Neural progenitor cell (in vitro differentiated cells): Measurements from ENCODE around the gene GABBR1. TPM values are rescaled to one million over a fixed set of nuclear protein-coding genes. Genes with fewer than 3 reads are reported as not detected.

Experiments
- DNase-seq: peaks from one replicate; pipeline ENCODE4 v3.0.0-alpha.2; 2016; ENCODE audit warnings: low spot score
- H2AFZ ChIP-seq: fragments of 200-600 bp; sonication (generic); replicated peaks from 2 replicates; pipeline ENCODE4 v1.6.1; 2016; ENCODE audit warnings: antibody characterized with exemption
- H3F3A ChIP-seq: fragments of 200-600 bp; sonication (generic); 2 replicates; pipeline ENCODE4 v1.6.1; 2016; ENCODE audit warnings: antibody characterized with exemption, low read depth
- H3K27ac ChIP-seq: fragments of 200-600 bp; sonication (generic); 2 replicates; pipeline ENCODE4 v1.5.1; 2016; ENCODE audit warnings: mild to moderate bottlenecking
- H3K27me3 ChIP-seq: fragments of 200-600 bp; sonication (generic); 2 replicates; pipeline ENCODE4 v1.6.1; 2016; ENCODE audit warnings: mild to moderate bottlenecking, moderate library complexity
- H3K36me3 ChIP-seq: fragments of 200-600 bp; sonication (generic); 2 replicates; pipeline ENCODE4 v1.5.1; 2016
- H3K4me1 ChIP-seq: fragments of 200-600 bp; sonication (generic); 2 replicates; pipeline ENCODE4 v1.6.1; 2016; ENCODE audit warnings: mixed run types
- H3K4me2 ChIP-seq: fragments of 200-600 bp; sonication (generic); 2 replicates; pipeline ENCODE4 v1.6.1; 2016
- H3K4me3 ChIP-seq: fragments of 200-600 bp; sonication (generic); 2 replicates; pipeline ENCODE4 v1.5.1; 2016
- H3K79me2 ChIP-seq: fragments of 200-600 bp; sonication (generic); 2 replicates; pipeline ENCODE4 v1.6.1; 2016; ENCODE audit warnings: low read depth
- H3K9ac ChIP-seq: fragments of 200-600 bp; sonication (generic); 2 replicates; pipeline ENCODE4 v1.6.1; 2016
- H3K9me3 ChIP-seq: fragments of 200-600 bp; sonication (generic); 2 replicates; pipeline ENCODE4 v1.5.1; 2016; ENCODE audit warnings: low read depth
- H4K20me1 ChIP-seq: fragments of 200-600 bp; sonication (generic); 2 replicates; pipeline ENCODE4 v1.6.1; 2016; ENCODE audit warnings: low read depth
- H3K27ac Mint-ChIP-seq: 3 replicates; pipeline ENCODE4 v1.8.0; 2021; ENCODE audit warnings: mixed read lengths
- H3K27me3 Mint-ChIP-seq: 2 replicates; pipeline ENCODE4 v1.8.0; 2022; ENCODE audit warnings: low read depth, mild to moderate bottlenecking, inconsistent platforms, moderate library complexity, mixed read lengths; ENCODE audit not compliant: insufficient read depth
- H3K36me3 Mint-ChIP-seq: 3 replicates; pipeline ENCODE4 v1.8.0; 2021; ENCODE audit warnings: mixed read lengths
- H3K4me1 Mint-ChIP-seq: 3 replicates; pipeline ENCODE4 v1.8.0; 2021; ENCODE audit warnings: mixed read lengths
- H3K4me3 Mint-ChIP-seq: 3 replicates; pipeline ENCODE4 v1.8.0; 2021; ENCODE audit warnings: mild to moderate bottlenecking, moderate library complexity, mixed read lengths
- H3K9me3 Mint-ChIP-seq: 3 replicates; pipeline ENCODE4 v1.8.0; 2020; ENCODE audit warnings: mixed read lengths
- EZH2 ChIP-seq: fragments of 200-600 bp; sonication (generic); IDR thresholded peaks from 2 replicates; pipeline ENCODE4 v1.6.1; 2017; ENCODE audit warnings: antibody characterized with exemption, mild to moderate bottlenecking, moderate library complexity
- EZH2phosphoT487 ChIP-seq: fragments of 200-600 bp; sonication (generic); IDR thresholded peaks from 2 replicates; pipeline ENCODE4 v1.6.1; 2017; ENCODE audit warnings: antibody characterized with exemption
- total RNA-seq: library from RNA; depleted of rRNA; stranded (reverse); fragments of >200 nt; gene quantifications from 2 replicates; pipeline ENCODE4 v1.2.3, GENCODE V29; 2015; ENCODE audit warnings: low replicate concordance
- TF ChIP-seq, protein P1 (sequence below): fragments of 200-600 bp; sonication (generic); IDR thresholded peaks from 2 replicates; pipeline ENCODE4 v1.5.1; 2017; ENCODE audit warnings: antibody characterized with exemption, mild to moderate bottlenecking

Gene GABBR1
- total RNA-seq, 1 donor from 2014 or later, result 25.4 TPM

DNA sequence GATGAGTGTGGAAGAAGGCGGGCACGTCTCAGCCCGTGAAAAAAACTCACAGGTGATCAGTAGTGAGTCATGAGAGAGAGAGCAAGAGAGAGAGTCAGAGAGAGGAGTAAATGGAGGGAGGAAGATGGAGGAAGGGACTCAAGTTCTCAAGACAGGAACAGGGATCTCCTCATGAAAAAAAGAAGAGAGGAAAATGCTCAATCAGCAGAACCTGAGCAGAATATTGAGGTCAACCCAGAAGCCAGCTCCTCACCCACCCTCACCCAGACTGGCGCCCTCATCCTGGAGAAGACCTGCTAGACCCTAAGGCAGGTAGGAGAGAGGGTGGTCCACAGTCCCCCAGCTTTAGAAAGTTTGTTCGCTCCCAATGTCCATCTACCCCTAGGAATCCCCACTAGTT, 78.2 kb downstream of the GABBR1 start:
- Histone ChIP-seq H3F3A (peaks cover 7% of the 10 kb centered on the region), H3K4me3 (no peak overlapping the region), H3K36me3 (no peaks in the 10 kb centered on the region), H2AFZ (no peak overlapping the region), H3K9ac (no peak overlapping the region), H3K9me3 (no peaks in the 10 kb centered on the region), H3K27me3 (peaks cover 78% of the 10 kb centered on the region), H3K4me2 (no peak overlapping the region), H3K79me2 (no peaks in the 10 kb centered on the region), H4K20me1 (peaks cover 7% of the 10 kb centered on the region), H3K4me1 (peaks cover 2% of the 10 kb centered on the region), H3K27ac (no peak overlapping the region)
- Mint-ChIP-seq H3K9me3 (peaks cover 4% of the 10 kb centered on the region), H3K27ac (no peak overlapping the region), H3K27me3 (peaks cover 43% of the 10 kb centered on the region), H3K4me3 (no peak overlapping the region), H3K4me1 (peaks cover 11% of the 10 kb centered on the region), H3K36me3 (no peaks in the 10 kb centered on the region)
- DNase-seq, result no peak
- TF ChIP-seq EZH2, result no peak
- TF ChIP-seq EZH2phosphoT487, result no peak
- TF ChIP-seq, protein P1, sequence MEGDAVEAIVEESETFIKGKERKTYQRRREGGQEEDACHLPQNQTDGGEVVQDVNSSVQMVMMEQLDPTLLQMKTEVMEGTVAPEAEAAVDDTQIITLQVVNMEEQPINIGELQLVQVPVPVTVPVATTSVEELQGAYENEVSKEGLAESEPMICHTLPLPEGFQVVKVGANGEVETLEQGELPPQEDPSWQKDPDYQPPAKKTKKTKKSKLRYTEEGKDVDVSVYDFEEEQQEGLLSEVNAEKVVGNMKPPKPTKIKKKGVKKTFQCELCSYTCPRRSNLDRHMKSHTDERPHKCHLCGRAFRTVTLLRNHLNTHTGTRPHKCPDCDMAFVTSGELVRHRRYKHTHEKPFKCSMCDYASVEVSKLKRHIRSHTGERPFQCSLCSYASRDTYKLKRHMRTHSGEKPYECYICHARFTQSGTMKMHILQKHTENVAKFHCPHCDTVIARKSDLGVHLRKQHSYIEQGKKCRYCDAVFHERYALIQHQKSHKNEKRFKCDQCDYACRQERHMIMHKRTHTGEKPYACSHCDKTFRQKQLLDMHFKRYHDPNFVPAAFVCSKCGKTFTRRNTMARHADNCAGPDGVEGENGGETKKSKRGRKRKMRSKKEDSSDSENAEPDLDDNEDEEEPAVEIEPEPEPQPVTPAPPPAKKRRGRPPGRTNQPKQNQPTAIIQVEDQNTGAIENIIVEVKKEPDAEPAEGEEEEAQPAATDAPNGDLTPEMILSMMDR, result no peak

DNA sequence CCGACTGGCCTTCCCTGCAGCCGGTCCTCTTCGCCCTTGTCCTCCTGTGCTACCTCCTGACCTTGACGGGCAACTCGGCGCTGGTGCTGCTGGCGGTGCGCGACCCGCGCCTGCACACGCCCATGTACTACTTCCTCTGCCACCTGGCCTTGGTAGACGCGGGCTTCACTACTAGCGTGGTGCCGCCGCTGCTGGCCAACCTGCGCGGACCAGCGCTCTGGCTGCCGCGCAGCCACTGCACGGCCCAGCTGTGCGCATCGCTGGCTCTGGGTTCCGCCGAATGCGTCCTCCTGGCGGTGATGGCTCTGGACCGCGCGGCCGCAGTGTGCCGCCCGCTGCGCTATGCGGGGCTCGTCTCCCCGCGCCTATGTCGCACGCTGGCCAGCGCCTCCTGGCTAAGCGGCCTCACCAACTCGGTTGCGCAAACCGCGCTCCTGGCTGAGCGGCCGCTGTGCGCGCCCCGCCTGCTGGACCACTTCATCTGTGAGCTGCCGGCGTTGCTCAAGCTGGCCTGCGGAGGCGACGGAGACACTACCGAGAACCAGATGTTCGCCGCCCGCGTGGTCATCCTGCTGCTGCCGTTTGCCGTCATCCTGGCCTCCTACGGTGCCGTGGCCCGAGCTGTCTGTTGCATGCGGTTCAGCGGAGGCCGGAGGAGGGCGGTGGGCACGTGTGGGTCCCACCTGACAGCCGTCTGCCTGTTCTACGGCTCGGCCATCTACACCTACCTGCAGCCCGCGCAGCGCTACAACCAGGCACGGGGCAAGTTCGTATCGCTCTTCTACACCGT, 79.5 kb downstream of the GABBR1 start:
- peak overlapping the region; percentile 89 for H3K4me2 ChIP-seq
- H3K27ac Mint-ChIP-seq, result no peak overlapping the region
- H3K4me1 ChIP-seq, result no peaks in the 10 kb centered on the region
- H3K9me3 Mint-ChIP-seq, result peaks cover 4% of the 10 kb centered on the region
- DNase-seq, result peak; percentile 92
- no peak overlapping the region for H3K9ac ChIP-seq
- H3K36me3 ChIP-seq, result no peaks in the 10 kb centered on the region
- peaks cover 7% of the 10 kb centered on the region for H3F3A ChIP-seq
- H4K20me1 ChIP-seq, result peaks cover 7% of the 10 kb centered on the region
- H3K4me3 Mint-ChIP-seq, result peak overlapping the region; percentile 78
- peak overlapping the region; percentile 83 for H2AFZ ChIP-seq
- no peaks in the 10 kb centered on the region for H3K36me3 Mint-ChIP-seq
- H3K4me1 Mint-ChIP-seq, result peaks cover 6% of the 10 kb centered on the region
- H3K27me3 ChIP-seq, result peaks cover 81% of the 10 kb centered on the region
- H3K27ac ChIP-seq, result no peak overlapping the region
- TF ChIP-seq, protein P1, result peak; percentile 44
- TF ChIP-seq EZH2phosphoT487, result peak; percentile 92
- peak; percentile 89 for TF ChIP-seq EZH2
- no peaks in the 10 kb centered on the region for H3K9me3 ChIP-seq
- H3K4me3 ChIP-seq, result peak overlapping the region; percentile 49
- no peaks in the 10 kb centered on the region for H3K79me2 ChIP-seq
- peaks cover 45% of the 10 kb centered on the region for H3K27me3 Mint-ChIP-seq

GRCh38 chr6:29552512-29553051, 80.4 kb downstream of the GABBR1 start:
- H3K36me3 Mint-ChIP-seq, result no peaks in the 10 kb centered on the region
- H3K27me3 ChIP-seq, result peaks cover 81% of the 10 kb centered on the region
- H3F3A ChIP-seq, result peaks cover 7% of the 10 kb centered on the region
- H3K36me3 ChIP-seq, result no peaks in the 10 kb centered on the region
- H3K4me3 ChIP-seq, result peak overlapping the region; percentile 49
- H2AFZ ChIP-seq, result no peak overlapping the region
- no peak overlapping the region for H3K9ac ChIP-seq
- no peak overlapping the region for H3K27ac ChIP-seq
- peaks cover 7% of the 10 kb centered on the region for H4K20me1 ChIP-seq
- H3K79me2 ChIP-seq, result no peaks in the 10 kb centered on the region
- H3K9me3 Mint-ChIP-seq, result peaks cover 4% of the 10 kb centered on the region
- DNase-seq, result peak; percentile 35
- H3K27me3 Mint-ChIP-seq, result peaks cover 43% of the 10 kb centered on the region
- no peaks in the 10 kb centered on the region for H3K4me1 ChIP-seq
- no peak for TF ChIP-seq EZH2
- no peak for TF ChIP-seq EZH2phosphoT487
- TF ChIP-seq, protein P1, result no peak
- peak overlapping the region; percentile 77 for H3K4me3 Mint-ChIP-seq
- H3K9me3 ChIP-seq, result no peaks in the 10 kb centered on the region
- no peak overlapping the region for H3K27ac Mint-ChIP-seq
- peaks cover 6% of the 10 kb centered on the region for H3K4me1 Mint-ChIP-seq
- peak overlapping the region; percentile 89 for H3K4me2 ChIP-seq
